ENCODE data around the gene MALAT1.

The MALAT1 gene

DNA sequence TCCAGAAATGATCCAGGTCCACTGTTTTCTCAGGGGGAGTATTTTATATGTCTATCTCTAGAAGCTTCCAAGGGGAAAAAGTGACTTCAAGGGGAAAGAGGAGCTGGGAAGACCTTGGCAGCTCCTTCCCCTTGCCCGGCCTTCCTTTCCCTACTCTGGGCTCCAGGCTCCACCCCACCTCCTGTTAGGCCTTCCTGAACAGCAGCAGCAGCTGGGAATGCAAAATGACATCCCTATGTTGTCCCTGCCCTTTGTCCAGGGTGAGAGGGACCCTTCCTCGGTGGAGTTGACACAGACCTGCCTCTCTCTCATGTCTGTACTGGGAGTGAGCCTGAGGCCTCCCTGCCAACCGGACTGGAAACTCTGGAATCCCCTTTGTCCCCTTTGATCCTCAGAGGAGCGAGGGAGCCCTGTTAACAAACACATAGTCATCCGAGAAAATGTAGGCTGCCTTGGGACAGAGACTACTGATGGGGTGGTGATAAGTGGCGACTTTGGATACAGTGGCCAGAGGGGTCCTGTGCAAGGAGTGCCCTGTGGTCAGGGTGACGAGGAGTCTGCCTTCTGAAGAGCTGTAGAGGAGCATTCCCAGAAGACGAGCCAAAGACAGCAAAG is 9.0 kb upstream of the MALAT1 start:
- TF ChIP-seq, protein P1, sequence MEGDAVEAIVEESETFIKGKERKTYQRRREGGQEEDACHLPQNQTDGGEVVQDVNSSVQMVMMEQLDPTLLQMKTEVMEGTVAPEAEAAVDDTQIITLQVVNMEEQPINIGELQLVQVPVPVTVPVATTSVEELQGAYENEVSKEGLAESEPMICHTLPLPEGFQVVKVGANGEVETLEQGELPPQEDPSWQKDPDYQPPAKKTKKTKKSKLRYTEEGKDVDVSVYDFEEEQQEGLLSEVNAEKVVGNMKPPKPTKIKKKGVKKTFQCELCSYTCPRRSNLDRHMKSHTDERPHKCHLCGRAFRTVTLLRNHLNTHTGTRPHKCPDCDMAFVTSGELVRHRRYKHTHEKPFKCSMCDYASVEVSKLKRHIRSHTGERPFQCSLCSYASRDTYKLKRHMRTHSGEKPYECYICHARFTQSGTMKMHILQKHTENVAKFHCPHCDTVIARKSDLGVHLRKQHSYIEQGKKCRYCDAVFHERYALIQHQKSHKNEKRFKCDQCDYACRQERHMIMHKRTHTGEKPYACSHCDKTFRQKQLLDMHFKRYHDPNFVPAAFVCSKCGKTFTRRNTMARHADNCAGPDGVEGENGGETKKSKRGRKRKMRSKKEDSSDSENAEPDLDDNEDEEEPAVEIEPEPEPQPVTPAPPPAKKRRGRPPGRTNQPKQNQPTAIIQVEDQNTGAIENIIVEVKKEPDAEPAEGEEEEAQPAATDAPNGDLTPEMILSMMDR (IDR thresholded peaks at IDR 0.05; ENCODE audit: insufficient read depth, low read depth, low read length, missing control alignments) = no peak
- no peak for DNase-seq (ENCODE audit: low read depth)
- no peak overlapping the region for H3K4me3 ChIP-seq (ENCODE audit: low read depth, low read length)

- H3K4me3 ChIP-seq (ENCODE audit: low read depth, low read length) = peak overlapping the region; percentile 65
Observed at GRCh38 chr11:65491163-65491465, 7.7 kb upstream of the MALAT1 start.

DNA sequence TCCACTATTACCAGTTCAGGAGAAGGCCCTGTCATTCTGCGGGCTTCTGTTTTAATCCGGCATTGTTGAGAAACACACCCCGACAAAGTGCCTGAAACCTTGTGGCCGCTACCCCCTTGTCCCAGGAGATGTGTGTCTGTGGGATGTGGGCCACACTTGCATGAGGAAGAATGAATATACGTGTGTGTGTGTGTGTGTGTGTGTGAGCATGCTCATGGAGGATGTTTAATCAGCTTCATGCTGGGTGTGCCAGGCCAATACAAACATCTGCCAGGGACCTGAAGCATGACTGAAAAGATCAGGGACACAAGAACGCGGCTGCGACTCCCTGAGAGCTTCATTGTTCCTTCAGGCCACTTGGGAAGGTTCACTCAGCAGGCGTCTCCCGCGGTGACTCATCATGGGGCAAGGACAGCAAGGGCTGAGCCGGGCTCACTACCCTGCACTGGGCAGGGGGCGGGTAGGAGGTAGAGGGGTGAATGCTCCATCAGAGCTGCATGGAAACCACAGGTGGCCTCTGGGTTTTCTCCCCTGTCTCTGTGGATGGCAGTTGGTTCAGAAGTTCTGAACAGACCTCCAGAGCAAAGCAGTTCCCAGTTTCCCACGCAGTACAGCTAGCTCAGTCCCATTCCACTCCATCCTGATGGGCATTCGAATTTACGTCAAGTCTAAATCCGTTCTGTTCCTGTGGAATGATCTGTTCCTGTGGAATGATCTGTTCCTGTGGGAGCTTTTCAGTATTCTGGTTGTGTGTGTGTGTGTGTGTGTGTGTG is 7.0 kb upstream of the MALAT1 start:
- TF ChIP-seq, protein P1 (IDR thresholded peaks at IDR 0.05; ENCODE audit: insufficient read depth, low read depth, low read length, missing control alignments) = no peak

More at GRCh38 chr11:65491163-65491465, 7.7 kb upstream of the MALAT1 start:
- TF ChIP-seq, protein P1 (IDR thresholded peaks at IDR 0.05; ENCODE audit: insufficient read depth, low read depth, low read length, missing control alignments) = no peak
- no peak for DNase-seq (ENCODE audit: low read depth)

GRCh38 chr11:65492387-65492636 is 6.5 kb upstream of the MALAT1 start:
- peak overlapping the region; percentile 65 for H3K4me3 ChIP-seq (ENCODE audit: low read depth, low read length)
- TF ChIP-seq, protein P1 (IDR thresholded peaks at IDR 0.05; ENCODE audit: insufficient read depth, low read depth, low read length, missing control alignments) = no peak

More for the DNA sequence above, 7.0 kb upstream of the MALAT1 start:
- H3K4me3 ChIP-seq (ENCODE audit: low read depth, low read length) = peak overlapping the region; percentile 65
- DNase-seq (ENCODE audit: low read depth) = peak; percentile 69

DNA sequence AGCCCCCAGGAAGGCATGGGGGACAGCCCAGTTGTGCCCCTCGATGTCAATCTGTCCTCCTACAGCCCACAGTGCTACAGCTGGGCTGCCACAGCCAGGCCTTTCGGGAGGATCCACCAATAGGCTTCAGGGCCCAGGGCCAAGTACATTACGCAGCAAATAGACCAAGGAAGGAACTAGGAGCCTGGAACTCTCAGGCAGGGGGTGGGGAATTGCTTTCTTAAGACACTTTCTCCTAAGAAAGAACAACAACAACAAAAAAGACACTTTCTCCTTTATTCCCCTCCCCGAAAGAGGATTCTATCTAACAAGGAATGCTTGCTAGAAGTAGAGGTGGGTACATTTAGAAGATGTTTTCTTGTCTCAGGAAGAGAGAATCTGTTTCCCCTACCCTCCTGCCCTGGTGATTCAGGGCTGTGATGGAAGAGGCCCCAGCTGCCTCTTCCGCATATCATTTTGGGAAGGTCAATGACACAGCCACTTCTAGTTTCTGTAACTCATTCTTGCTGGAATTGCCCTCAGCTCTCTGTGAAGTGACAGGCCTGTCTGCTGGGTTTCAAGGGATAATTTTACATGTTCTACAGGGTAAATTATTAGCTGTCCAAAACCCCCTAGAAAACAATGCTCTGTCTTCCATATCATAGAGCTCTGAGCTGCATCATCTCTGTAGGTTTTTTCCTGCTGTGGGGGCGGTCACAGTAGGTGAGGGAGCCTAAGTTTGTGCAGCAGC is 6.0 kb upstream of the MALAT1 start:
- peak; percentile 87 for DNase-seq (ENCODE audit: low read depth)
- H3K4me3 ChIP-seq (ENCODE audit: low read depth, low read length) = peak overlapping the region; percentile 65
- TF ChIP-seq, protein P1 (IDR thresholded peaks at IDR 0.05; ENCODE audit: insufficient read depth, low read depth, low read length, missing control alignments) = no peak

More at GRCh38 chr11:65492387-65492636, 6.5 kb upstream of the MALAT1 start:
- no peak for DNase-seq (ENCODE audit: low read depth)

DNA sequence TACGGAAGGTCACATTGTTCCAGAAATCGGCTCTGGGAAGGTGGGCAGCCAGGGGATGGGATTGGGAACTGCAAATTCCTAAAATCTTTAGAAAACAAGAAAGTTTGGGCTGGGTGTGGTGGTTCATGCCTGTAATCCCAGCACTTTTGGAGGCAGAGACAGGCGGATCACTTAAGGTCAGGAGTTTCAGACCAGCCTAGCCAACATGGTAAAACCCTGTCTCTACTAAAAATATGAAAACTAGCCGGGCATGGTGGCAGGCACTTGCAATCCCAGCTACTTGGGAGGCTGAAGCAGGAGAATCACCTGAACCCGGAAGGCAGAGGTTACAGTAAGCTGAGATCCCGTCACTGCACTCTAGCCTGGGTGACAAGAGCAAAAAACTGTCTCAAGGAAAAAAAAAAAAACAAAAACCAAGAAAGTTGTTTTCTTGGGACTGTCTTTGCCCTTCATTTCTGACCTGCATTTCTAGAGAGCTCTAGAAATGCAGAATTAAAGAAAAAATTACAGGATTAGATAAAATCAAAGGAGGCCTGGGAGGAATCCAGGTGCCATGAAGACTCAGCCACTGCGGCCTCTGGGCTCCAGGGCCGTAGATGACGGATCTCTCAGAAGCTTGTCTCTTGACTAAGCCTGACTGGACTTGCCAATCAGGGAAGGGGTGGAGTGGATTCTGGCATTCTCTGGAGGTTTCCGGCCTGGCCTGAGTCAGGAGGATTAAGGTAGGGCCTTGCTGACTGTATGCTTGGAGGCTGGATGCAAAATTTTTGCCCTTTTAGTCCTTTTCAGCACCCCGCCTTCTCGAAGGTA is 5.3 kb upstream of the MALAT1 start:
- peak; percentile 81 for DNase-seq (ENCODE audit: low read depth)
- H3K4me3 ChIP-seq (ENCODE audit: low read depth, low read length) = peak overlapping the region; percentile 65
- TF ChIP-seq, protein P1 (IDR thresholded peaks at IDR 0.05; ENCODE audit: insufficient read depth, low read depth, low read length, missing control alignments) = no peak
